Measurements from ENCODE around the gene DCHS1. TPM values are rescaled to one million over a fixed set of nuclear protein-coding genes. Genes with fewer than 3 reads are reported as not detected.
A peak's percentile ranks its signal among the peaks of the same experiment; 100 is the strongest.

Gene DCHS1
- total RNA-seq, 2 donors from 2014 or later: 2.1 to 2.9 TPM

DNA sequence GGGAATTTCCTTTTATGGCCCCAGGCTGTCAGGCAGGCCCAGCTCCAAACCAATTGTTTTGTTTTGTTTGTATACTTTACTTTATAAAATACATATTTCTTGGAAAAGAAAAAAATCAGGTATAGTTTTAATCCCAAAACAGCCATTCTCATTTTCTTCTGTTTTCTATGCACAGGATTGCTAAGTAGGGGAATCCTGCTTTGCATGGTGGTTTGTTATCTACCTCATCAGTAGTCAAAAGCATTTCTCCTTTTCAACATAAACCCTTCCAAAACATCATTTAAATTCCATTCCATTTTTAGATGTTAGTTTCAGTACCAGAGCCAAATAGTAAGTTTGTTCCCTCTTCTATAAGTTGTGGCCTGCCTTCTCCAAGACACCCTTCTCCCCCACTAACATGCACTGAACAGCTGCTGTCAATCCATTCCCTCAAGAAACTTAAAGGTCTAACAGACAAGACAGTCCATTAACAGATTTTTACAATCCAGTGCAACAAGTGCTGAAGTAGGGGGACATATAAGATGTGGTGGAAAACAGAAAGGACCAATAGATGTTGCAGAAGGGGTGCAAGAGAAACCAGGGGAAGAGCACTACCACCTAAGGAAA, 48.3 kb downstream of the DCHS1 start:
- ATAC-seq (replicated peaks in 1 of 2) (no peak), DNase-seq (no peak)
- peak overlapping the region in 1 of 2 donors; percentile 73 for H3K4me3 Mint-ChIP-seq
- H3K27ac Mint-ChIP-seq: peak overlapping the region; percentile 72
- peaks cover 38% of the 10 kb centered on the region for H3K4me1 Mint-ChIP-seq (ENCODE audit: low read depth)
- no peaks in the 10 kb centered on the region for H3K9me3 Mint-ChIP-seq
- no peaks in the 10 kb centered on the region for H3K27me3 Mint-ChIP-seq (ENCODE audit: low read depth)
- H3K36me3 Mint-ChIP-seq (ENCODE audit: insufficient read depth in 2 of 2): peaks cover 8 to 18% of the 10 kb centered on the region in 2 donors

DNA sequence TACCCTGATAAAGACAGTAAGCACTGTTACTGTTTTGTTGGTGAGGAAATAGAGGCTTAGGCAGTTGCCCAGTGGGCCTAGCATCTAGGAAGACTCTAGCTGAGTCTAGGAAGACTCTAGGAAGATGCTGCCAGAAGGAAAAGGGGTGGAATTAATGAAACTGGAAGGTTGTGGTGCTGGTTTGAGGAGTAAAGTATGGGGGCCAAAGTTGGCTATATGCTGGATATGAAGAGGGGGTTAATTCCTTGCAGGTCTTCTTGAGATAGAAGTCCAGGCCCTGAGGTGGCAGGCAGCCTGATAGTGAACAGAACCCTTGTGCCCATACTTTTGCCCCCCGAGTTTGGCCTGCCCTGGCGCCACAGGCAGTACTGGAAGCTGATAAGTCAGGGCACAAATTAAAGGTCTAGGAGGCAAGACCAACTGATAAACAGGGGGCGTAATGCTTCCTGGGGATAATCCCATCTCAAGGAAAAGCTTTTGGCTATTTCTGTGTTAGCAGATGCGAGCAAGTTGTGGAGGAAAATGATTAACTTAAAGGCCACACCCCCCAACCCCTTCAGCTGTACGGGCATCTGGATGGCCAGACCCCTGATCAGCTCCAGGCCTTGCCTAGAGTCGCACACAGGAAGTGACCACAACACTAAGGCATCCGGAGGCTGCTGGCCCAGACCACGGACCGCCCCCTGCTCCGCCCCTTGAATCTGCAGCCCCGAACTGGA, 49.0 kb downstream of the DCHS1 start:
- Mint-ChIP-seq H3K4me3 (no peak overlapping the region), H3K27me3 (ENCODE audit: low read depth) (no peaks in the 10 kb centered on the region), H3K36me3 (ENCODE audit: insufficient read depth in 2 of 2) (peaks cover 8 to 18% of the 10 kb centered on the region in 2 donors), H3K9me3 (no peaks in the 10 kb centered on the region), H3K27ac (peak overlapping the region; percentile 49), H3K4me1 (ENCODE audit: low read depth) (peaks cover 38% of the 10 kb centered on the region)
- DNase-seq (peak; percentile 79 to 82), ATAC-seq (replicated peaks in 1 of 2) (peak; percentile 43 to 51)

DNA sequence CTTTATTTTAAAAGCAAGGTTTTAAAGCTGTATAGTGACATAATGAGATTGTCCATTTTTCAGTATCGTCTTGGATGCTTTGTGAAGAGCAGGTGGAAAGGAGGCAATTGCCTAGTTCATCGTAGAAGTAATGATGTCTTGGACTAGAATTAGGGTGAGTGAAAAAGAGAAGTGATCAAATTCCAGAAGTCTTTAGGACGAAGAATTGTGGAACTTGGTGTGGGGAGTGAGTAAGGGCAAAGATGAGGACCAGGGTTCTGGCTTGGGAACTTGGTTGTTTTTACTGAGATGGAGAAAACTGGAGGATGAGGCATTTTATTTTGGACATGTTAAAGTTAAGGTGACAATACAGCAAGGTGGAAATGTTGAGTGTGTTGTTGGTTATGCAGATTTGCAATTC, 50.8 kb downstream of the DCHS1 start:
- ATAC-seq (replicated peaks in 1 of 2) (no peak), DNase-seq (no peak)
- Mint-ChIP-seq H3K4me1 (ENCODE audit: low read depth) (peaks cover 21% of the 10 kb centered on the region), H3K36me3 (ENCODE audit: insufficient read depth in 2 of 2) (peaks cover 7 to 19% of the 10 kb centered on the region in 2 donors), H3K27ac (no peak overlapping the region), H3K27me3 (ENCODE audit: low read depth) (no peaks in the 10 kb centered on the region), H3K9me3 (no peaks in the 10 kb centered on the region), H3K4me3 (no peak overlapping the region)

DNA sequence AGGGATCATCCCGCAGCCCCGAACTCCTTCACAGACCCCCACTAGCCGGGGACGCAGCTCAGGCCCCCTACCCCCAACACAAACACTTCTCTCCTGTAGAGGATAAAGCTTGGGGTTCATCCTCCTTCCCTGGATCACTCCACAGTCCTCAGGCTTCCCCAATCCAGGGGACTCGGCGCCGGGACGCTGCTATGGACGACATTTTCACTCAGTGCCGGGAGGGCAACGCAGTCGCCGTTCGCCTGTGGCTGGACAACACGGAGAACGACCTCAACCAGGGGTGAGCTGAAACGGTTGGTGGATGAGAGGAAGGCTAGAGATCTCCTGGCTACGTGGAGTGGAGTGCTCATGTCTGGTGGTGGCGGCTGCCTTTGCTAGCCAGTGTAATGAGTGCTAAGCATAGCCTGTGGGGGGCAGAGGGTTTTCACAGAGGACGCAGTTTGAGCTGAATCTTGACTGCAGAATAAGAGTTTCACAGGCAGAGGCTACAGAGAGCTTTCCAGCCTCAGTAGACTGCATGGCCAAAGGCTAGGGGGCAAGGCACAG, 51.5 kb downstream of the DCHS1 start:
- H3K36me3 Mint-ChIP-seq (ENCODE audit: insufficient read depth in 2 of 2): peaks cover 7 to 14% of the 10 kb centered on the region in 2 donors
- no peak overlapping the region for H3K27ac Mint-ChIP-seq
- peaks cover 20% of the 10 kb centered on the region for H3K4me1 Mint-ChIP-seq (ENCODE audit: low read depth)
- no peak overlapping the region for H3K4me3 Mint-ChIP-seq
- ATAC-seq (replicated peaks in 1 of 2): peak; percentile 53 to 56
- no peaks in the 10 kb centered on the region for H3K9me3 Mint-ChIP-seq
- no peaks in the 10 kb centered on the region for H3K27me3 Mint-ChIP-seq (ENCODE audit: low read depth)
- DNase-seq: peak; percentile 57 to 61

DNA sequence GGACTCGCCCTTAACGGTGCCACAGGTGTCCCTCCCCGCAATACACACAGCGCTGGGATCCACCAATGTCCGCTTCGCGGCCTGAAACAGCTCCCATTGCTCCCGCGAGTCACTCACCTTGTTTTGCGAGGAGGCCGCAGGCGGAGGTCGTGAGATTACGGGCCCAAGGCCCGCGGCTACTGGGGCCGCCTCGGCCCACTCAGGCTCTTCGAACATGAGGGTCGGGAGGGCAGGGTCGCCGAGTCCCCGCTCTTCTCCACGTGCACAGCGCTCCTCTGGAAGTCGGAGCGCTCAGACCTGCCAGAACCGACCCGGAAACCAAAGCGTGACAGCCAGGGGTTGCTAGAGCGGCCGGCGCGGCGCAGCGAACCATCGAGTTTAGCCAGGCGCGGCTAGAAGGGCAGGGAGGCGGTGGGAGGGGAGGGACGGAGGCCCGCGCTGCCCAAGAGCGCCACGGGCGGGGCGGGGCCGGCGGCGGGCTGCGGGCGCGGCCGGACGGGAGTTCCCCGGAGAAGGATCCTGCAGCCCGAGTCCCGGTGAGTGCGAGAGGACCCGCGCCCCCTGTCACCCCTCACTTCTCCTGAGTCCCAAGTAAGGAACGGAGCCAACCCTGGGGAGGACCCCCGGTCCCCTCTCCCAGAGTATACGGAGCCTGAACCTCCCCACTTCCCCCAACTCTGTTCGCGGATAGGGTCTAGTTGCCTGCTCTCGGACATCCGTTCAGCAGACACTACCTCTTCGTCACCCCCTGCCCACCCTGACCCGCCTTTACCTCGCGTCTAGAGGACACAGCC, 52.1 kb downstream of the DCHS1 start, which contains the start of the genes ILK and RRP8:
Gene ILK (plus strand): TSS at position 488 of the 794 bp plus-strand sequence. CDS start 498 bp downstream, outside the sequence.
Gene RRP8 (minus strand): TSS at position 330 of the 794 bp plus-strand sequence. CDS start 114 bp downstream, at position 216.
- H3K27ac Mint-ChIP-seq: no peak within 1 kb of the TSS
- H3K27me3 Mint-ChIP-seq (ENCODE audit: low read depth): no peaks in the 10 kb centered on the region
- peak; percentile 91 to 92 for DNase-seq
- peak; percentile 84 for ATAC-seq (replicated peaks in 1 of 2)
- H3K4me3 Mint-ChIP-seq: no peak within 1 kb of the TSS
- no peaks in the 10 kb centered on the region for H3K9me3 Mint-ChIP-seq
- H3K36me3 Mint-ChIP-seq (ENCODE audit: insufficient read depth in 2 of 2): peaks cover 7 to 8% of the 10 kb centered on the region in 2 donors
- H3K4me1 Mint-ChIP-seq (ENCODE audit: low read depth): peaks cover 16% of the 10 kb centered on the region

DNA sequence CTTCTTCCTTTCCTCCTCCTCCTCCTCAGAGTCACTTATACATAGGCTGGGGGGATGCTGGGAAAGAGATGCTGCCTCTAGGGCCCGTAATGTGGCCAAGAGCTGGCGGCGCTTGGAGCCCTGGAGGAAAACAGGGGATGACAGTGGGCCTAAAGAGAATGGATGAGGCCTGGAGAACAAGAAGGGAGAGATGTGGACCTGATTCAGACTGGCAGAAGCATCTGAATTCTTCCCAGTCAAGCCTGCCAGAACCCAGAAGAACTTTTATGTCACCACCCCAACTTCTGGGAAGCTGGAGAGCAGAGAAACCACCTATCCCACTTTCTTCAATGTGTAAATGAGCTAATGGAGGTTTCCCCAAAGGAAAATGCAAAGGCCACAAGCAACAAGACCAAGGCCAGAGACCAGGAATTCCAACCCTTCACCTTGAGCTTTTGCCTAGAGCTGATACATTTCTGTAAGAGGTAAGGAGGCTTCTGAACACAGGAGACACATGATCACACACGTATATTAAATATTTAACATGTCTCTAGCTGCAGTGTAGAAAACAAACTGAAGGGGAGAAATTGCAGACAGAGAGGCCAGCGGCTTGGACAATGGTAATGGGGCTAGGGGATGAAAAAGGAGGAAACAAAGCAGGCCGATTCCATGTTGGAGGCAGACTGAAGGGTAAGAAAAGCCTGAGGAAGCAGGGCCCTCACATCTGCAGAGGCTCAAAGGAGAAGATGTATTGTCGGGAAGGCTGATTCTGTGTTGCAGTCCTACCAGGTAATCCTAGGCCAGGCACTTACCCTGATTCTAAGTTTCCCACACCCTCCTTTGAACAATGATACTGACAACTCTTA, 53.3 kb downstream of the DCHS1 start:
- no peak overlapping the region for H3K4me3 Mint-ChIP-seq
- no peak overlapping the region for H3K27ac Mint-ChIP-seq
- DNase-seq: no peak
- H3K4me1 Mint-ChIP-seq (ENCODE audit: low read depth): peaks cover 16% of the 10 kb centered on the region
- ATAC-seq (replicated peaks in 1 of 2): no peak
- no peaks in the 10 kb centered on the region for H3K9me3 Mint-ChIP-seq
- peaks cover 10 to 12% of the 10 kb centered on the region in 2 donors for H3K36me3 Mint-ChIP-seq (ENCODE audit: insufficient read depth in 2 of 2)
- no peaks in the 10 kb centered on the region for H3K27me3 Mint-ChIP-seq (ENCODE audit: low read depth)

DNA sequence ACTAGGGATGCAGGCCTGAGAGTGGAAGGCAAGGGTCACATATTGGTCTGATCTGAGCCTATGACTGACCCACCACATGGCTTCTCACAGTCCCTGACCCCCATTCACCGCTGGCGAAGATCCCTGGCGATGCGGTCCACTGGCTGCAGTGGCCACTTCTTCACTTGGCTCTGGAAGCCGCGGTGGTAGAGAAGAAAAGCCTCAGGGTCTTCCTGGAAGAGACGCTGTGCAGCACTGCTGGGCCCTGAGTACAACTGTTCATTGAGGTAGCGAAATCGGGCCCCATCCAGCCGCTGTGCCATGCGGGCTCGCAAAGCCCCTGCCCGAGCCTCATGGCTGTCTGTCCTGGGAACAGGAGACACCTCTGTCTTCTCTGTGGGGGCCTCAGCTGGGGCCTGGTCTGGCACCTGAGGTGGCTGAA, 54.6 kb downstream of the DCHS1 start:
- Mint-ChIP-seq H3K4me1 (ENCODE audit: low read depth) (peaks cover 14% of the 10 kb centered on the region), H3K9me3 (no peaks in the 10 kb centered on the region), H3K27ac (no peak overlapping the region), H3K4me3 (no peak overlapping the region), H3K27me3 (ENCODE audit: low read depth) (no peaks in the 10 kb centered on the region), H3K36me3 (ENCODE audit: insufficient read depth in 2 of 2) (peaks cover 10 to 13% of the 10 kb centered on the region in 2 donors)
- DNase-seq (no peak), ATAC-seq (replicated peaks in 1 of 2) (no peak)

DNA sequence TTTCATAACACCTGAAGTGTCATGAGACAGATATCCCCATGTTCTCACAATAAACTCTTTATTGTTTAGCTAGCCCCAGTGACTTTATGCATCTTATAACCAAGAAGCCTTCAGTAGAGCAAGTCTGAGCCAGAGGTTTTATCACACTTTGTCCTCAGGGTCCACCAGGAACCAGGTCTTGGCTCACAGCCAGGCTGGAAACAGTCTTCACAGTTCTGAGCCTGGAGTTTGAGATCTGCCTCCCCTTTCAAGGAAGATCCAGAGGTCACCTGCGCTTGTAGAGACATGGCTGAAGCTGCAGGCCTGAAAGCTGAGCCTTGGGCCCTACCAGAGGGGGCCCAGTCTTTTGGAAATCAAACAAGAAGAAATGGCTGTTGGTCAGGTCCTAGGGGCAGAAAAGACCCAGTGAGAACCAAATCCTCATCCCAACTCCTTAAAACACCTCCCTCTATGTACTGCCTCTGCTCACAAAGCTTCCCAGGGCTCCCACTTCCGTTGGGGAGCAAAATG, 55.7 kb downstream of the DCHS1 start:
- DNase-seq (no peak), ATAC-seq (replicated peaks in 1 of 2) (no peak)
- Mint-ChIP-seq H3K4me1 (ENCODE audit: low read depth) (peaks cover 21% of the 10 kb centered on the region), H3K4me3 (no peak overlapping the region), H3K9me3 (no peaks in the 10 kb centered on the region), H3K27me3 (ENCODE audit: low read depth) (no peaks in the 10 kb centered on the region), H3K27ac (no peak overlapping the region), H3K36me3 (ENCODE audit: insufficient read depth in 2 of 2) (peaks cover 10 to 15% of the 10 kb centered on the region in 2 donors)

DNA sequence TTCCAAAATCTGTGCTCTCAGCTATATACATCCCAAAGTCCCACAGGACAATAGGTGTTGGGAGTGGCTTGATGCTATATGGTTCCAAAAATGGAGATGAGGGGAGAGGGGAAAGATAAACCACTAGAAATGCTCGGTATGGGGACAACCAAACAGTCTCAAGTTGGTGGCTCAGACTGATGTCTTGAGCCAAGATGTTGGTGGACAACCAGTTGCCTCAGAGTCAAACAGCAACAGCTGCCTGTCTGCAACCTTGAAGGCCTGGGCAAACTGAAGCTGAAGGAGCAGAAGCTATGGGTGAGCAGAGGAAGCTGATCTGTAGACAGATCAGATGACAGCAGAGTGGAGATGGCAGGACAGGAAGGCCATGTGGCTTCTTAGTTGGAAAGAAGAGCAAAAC, 56.2 kb downstream of the DCHS1 start:
- H3K27me3 Mint-ChIP-seq (ENCODE audit: low read depth): no peaks in the 10 kb centered on the region
- DNase-seq: no peak
- no peak overlapping the region for H3K4me3 Mint-ChIP-seq
- H3K36me3 Mint-ChIP-seq (ENCODE audit: insufficient read depth in 2 of 2): peaks cover 10 to 16% of the 10 kb centered on the region in 2 donors
- H3K9me3 Mint-ChIP-seq: no peaks in the 10 kb centered on the region
- H3K27ac Mint-ChIP-seq: no peak overlapping the region
- peaks cover 23% of the 10 kb centered on the region for H3K4me1 Mint-ChIP-seq (ENCODE audit: low read depth)
- no peak for ATAC-seq (replicated peaks in 1 of 2)

DNA sequence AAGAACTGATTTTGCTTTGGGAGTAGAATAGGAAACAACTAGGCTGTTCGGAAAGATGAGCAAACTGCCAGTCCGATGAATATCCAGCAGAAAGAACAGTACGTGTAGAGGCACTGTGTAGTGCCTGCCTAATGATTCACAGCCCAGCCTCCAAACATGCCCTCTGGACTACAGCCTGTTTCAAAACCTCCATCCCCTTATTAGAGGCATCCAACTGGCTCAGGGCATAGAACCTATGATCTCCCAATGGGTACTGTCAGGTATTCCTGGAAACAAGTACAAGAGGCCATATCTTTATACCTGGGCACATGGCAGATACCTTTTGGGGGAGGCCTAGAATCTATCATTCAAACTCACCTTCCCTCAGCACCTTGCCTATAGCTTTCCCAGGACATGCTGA, 57.1 kb downstream of the DCHS1 start:
- H3K4me1 Mint-ChIP-seq (ENCODE audit: low read depth): peaks cover 32% of the 10 kb centered on the region
- no peak for ATAC-seq (replicated peaks in 1 of 2)
- H3K9me3 Mint-ChIP-seq: no peaks in the 10 kb centered on the region
- no peaks in the 10 kb centered on the region for H3K27me3 Mint-ChIP-seq (ENCODE audit: low read depth)
- peaks cover 14 to 25% of the 10 kb centered on the region in 2 donors for H3K36me3 Mint-ChIP-seq (ENCODE audit: insufficient read depth in 2 of 2)
- peak overlapping the region; percentile 52 for H3K27ac Mint-ChIP-seq
- no peak overlapping the region for H3K4me3 Mint-ChIP-seq
- no peak for DNase-seq

DNA sequence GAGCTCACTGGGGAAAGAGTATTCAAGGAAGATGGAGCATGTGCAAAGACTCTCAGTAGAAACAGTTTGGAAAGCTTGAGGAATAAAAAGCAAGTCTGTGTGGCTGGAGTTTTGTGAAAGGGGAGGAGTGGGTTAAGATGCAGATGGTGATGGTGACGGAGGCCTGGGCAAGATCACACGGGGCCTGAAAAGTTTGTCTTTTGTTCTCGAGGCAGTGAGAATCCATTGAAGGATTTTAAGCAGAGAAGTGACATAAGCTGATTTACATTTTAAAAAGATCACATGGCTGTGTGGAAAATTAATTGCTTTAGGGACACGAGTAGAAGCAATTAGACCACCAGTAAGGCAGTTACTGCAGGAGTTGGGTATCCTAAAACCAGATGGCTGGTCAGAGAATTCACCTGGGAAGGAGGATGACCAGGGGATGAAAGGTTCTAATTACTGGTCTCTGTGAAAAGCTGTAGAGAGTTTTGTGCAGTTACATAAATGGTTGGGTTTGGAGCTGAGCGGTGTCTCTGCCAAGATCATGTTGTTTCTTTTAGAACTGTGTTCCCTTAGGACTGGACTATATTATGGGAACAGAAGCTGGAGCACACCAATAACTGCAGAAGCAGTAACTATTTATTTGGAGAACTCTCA, 59.3 kb downstream of the DCHS1 start:
- DNase-seq (no peak), ATAC-seq (replicated peaks in 1 of 2) (no peak)
- H3K4me3 Mint-ChIP-seq: no peak overlapping the region
- no peaks in the 10 kb centered on the region for H3K27me3 Mint-ChIP-seq (ENCODE audit: low read depth)
- H3K4me1 Mint-ChIP-seq (ENCODE audit: low read depth): peaks cover 34% of the 10 kb centered on the region
- H3K27ac Mint-ChIP-seq: no peak overlapping the region
- H3K9me3 Mint-ChIP-seq: no peaks in the 10 kb centered on the region
- peaks cover 11 to 24% of the 10 kb centered on the region in 2 donors for H3K36me3 Mint-ChIP-seq (ENCODE audit: insufficient read depth in 2 of 2)
